GM19043 (cell line): ENCODE measurements around the gene ELOB.

Experiments
- ATAC-seq: cut with Tn5 transposase; IDR thresholded peaks from one replicate; pipeline ENCODE4 v1.9.1; 2021; ENCODE audit warnings: low read depth; ENCODE audit not compliant: unreplicated experiment

The ELOB gene

GRCh38 chr16:2784358-2785100 lies 7.4 kb upstream of the ELOB start:
- ATAC-seq, result no peak

GRCh38 chr16:2783581-2784357 lies 6.7 kb upstream of the ELOB start:
- no peak for ATAC-seq

- ATAC-seq, result no peak
These were observed 5.7 kb upstream of the ELOB start for GRCh38 chr16:2782583-2783351.

- no peak for ATAC-seq
These were observed 3.2 kb upstream of the ELOB start for GRCh38 chr16:2779978-2780898.

- no peak for ATAC-seq
These were observed 2.3 kb upstream of the ELOB start for GRCh38 chr16:2779151-2779920.

GRCh38 chr16:2778630-2778958 lies 1.5 kb upstream of the ELOB start:
- ATAC-seq, result no peak

- no peak for ATAC-seq
These were observed 986 bp upstream of the ELOB start for GRCh38 chr16:2777903-2778629.

GRCh38 chr16:2776500-2777139 lies 460 bp downstream of the ELOB start:
- ATAC-seq, result no peak

- ATAC-seq, result no peak
These were observed 1.1 kb downstream of the ELOB start for GRCh38 chr16:2775765-2776499.

GRCh38 chr16:2775131-2775716 lies 1.9 kb downstream of the ELOB start:
- ATAC-seq, result no peak

- ATAC-seq, result no peak
These were observed 2.8 kb downstream of the ELOB start for GRCh38 chr16:2774161-2774891.

GRCh38 chr16:2773188-2773968 lies 3.7 kb downstream of the ELOB start:
- no peak for ATAC-seq

- no peak for ATAC-seq
These were observed 5.3 kb downstream of the ELOB start for GRCh38 chr16:2771496-2772402.

GRCh38 chr16:2770057-2770951 lies 6.8 kb downstream of the ELOB start:
- ATAC-seq, result no peak
